HTERT RPE-1 (cell line): ENCODE data around the gene ANAPC1.
"Not testable (repeated sequence)": the region's sequence is repeated elsewhere in the genome, so short reads cannot be mapped to it uniquely, and the experiment has no call there.

Experiments used
- in situ Hi-C: fragments of 300-500 bp; cut with MboI; formaldehyde crosslinking; loops from 4 replicates; pipeline ENCODE4 v1.14.3; 2020; ENCODE audit warnings: low sequenced_read_pairs

ANAPC1 gene

DNA sequence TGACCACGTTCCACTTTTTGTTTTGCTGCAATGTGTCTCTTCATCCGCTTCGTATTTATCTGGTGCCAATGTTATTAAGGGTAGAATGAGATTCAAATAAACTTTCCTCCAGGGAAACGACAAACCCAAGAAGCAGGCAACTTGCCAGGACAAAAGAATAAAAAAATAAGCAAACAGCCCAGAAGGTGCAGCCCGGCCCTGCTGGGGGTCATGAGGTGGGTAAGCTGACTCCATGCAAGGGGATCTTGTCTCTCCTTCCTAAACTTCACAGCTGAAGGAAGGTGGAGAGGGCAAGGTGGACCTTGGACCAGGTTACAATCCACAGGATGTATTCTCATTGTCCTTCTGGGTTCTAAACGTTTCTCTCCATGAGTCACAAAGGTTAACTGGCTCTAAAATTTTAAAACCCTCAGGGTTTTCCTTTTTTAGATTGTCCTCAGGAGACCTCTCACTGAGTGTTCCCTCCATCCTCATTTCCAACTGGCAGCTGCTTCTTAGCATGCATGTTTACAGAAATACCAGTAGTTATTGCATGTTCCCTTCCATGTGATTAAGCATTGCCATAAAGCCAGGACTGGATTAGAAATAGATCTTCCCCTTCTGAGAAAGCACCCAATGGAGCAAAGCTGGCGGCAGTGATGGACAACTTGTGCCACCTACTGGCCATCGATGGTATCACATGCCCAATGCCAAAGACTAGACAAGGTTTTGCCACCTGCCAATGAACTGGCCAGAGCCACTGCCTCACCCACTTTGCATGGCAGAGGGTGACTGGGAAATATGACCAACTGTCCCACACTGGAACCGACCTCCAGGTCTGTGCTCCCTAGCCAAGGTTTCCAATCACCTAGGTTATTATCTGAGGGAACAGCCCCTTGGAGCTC, 147.9 kb downstream of the ANAPC1 start:
- in situ Hi-C loops = not testable (repeated sequence)

DNA sequence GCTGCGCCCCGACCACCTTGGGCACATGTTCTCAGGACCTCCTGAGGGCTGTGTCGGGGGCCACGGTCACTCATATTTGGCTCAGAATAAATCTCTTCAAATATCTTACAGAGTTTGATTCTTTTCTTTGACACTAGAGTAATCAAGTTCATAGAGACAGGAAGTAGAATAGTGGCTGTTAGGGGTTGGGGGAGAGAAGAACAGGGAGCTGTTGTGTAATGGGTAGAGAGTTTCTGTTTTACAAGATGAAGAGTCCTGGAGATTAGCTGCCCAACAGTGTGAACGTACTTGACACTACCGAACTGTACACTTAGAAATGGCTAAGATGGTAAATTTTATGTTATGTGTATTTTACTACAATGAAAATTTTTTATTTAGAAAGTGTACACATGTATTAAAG, 148.6 kb downstream of the ANAPC1 start:
- in situ Hi-C loops = not testable (repeated sequence)

DNA sequence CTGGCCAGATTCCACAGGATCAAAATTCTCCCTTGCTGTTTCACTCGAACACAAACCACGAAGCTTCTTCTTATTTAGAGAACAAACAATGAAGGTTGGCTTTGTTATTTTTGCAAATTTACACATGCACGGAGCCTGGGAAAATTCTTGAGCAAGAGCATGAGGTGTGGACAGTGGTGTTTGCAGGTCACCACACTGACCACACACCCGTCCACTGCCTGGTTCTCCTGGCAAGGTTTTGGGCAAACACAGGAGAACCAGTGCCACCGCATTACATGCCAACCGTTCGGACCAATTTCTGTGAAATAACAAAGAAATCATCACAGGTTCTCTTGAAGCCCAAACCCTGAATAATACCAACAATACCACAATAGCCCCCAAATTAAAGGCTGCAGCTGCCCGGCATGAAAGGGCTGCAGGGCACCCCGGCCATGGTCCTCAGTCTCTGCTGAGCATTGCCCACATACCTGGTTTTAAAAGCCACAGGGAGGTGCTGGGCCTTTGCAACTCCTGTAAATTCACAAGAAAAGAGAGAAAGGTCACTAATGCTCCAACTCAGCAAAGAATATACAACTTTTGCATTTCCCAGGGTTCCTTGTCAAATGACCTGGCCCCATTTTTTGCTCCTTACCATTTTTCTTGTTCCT, 154.1 kb downstream of the ANAPC1 start:
- in situ Hi-C loops = not testable (repeated sequence)

DNA sequence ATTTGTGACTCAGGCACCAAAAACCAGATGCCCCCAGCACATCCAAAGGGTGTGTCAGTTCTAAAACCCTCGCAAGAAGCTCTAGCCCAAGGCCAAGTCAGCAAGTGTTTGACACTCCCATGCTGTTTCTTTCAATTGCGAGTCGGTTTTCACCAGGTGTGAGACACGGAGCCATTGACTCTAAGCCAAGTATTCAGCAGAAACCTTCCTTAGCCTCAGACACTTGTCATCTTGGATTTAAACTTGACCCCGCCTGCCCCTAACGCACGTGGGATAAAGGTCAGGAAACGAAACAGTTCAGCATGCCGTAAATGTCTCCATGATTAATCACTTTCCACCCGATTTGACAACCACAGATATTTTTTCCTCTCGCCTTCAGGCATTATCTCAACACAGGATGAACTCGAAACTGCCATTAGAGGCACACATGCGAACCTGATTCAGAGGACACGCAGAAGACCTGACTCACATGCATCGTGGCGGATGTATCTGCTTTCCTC, 156.3 kb downstream of the ANAPC1 start:
- in situ Hi-C loops = not testable (repeated sequence)

DNA sequence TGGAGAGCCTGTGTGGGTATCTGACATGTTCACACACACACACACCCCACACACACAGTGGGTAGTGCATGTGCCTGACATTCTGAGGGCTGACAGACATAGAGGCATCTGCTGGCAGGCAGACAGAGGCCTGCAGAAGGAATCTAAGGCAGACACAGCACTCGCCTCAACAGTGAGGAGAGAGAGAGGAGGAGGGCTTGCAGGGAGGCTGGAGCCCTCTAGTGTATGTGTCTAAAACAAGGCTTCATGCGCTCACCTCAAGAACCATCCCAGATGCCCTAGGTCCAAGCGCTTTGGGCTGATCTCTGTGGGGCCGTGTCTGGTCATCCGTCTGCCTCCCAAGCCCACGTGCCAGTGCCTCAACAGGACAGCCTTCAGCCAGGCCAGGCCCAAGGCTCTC, 158.3 kb downstream of the ANAPC1 start:
- in situ Hi-C loops = not testable (repeated sequence)

DNA sequence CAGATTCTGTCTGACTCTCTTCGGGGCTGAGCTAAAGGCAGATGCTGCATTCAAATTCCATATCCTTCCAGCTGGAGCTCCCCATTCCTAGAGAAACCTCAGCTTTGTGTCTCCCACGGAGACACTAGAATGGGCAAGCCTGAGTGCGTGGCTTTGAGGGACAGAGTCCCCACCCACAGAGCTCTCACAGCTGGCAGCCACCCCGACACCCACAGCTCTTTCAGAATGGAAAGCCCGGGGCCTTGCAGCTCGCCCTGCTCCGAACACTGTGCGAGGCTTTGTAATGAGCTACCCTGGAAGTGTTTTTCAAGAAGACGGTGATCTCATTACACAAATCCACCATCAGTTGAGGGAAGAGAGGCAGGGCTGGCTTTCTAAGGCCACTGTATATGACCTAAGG, 164.4 kb downstream of the ANAPC1 start:
- in situ Hi-C loops = not testable (repeated sequence)
